Hepatocyte (in vitro differentiated cells): ENCODE results near the gene DHRS9. TPM values are rescaled to one million over a fixed set of nuclear protein-coding genes. Genes with fewer than 3 reads are reported as not detected.

Experiments
- DNase-seq: peaks from one replicate; pipeline ENCODE4 v3.0.0-alpha.2; 2016; ENCODE audit warnings: low spot score
- H2AFZ ChIP-seq: fragments of 200-600 bp; sonication (generic); 2 replicates; pipeline ENCODE4 v1.6.0; 2016; ENCODE audit warnings: antibody characterized with exemption, mild to moderate bottlenecking
- H3K27ac ChIP-seq: fragments of 200-600 bp; sonication (generic); 2 replicates; pipeline ENCODE4 v1.5.1; 2016; ENCODE audit warnings: mild to moderate bottlenecking
- H3K27me3 ChIP-seq: fragments of 200-600 bp; sonication (generic); 2 replicates; pipeline ENCODE4 v1.6.1; 2016
- H3K36me3 ChIP-seq: fragments of 200-600 bp; sonication (generic); replicated peaks from 2 replicates; pipeline ENCODE4 v1.5.1; 2016; ENCODE audit warnings: low read depth; ENCODE audit not compliant: insufficient read depth
- H3K4me1 ChIP-seq: fragments of 200-600 bp; sonication (generic); 2 replicates; pipeline ENCODE4 v1.5.1; 2016; ENCODE audit warnings: mild to moderate bottlenecking, moderate library complexity; ENCODE audit not compliant: insufficient read depth
- H3K4me2 ChIP-seq: fragments of 200-600 bp; sonication (generic); 2 replicates; pipeline ENCODE4 v1.6.0; 2016
- H3K4me3 ChIP-seq: fragments of 200-600 bp; sonication (generic); 2 replicates; pipeline ENCODE4 v1.5.1; 2016; ENCODE audit warnings: mild to moderate bottlenecking
- H3K79me2 ChIP-seq: fragments of 200-600 bp; sonication (generic); 2 replicates; pipeline ENCODE4 v1.6.0; 2017; ENCODE audit warnings: mild to moderate bottlenecking
- H3K9me2 ChIP-seq: fragments of 200-600 bp; sonication (generic); replicated peaks from 2 replicates; pipeline ENCODE4 v1.6.0; 2017; ENCODE audit warnings: mild to moderate bottlenecking; ENCODE audit not compliant: insufficient read depth
- H3K9me3 ChIP-seq: fragments of 200-600 bp; sonication (generic); 2 replicates; pipeline ENCODE4 v1.5.1; 2016; ENCODE audit warnings: low read depth, mild to moderate bottlenecking
- H4K20me1 ChIP-seq: fragments of 200-600 bp; sonication (generic); 2 replicates; pipeline ENCODE4 v1.6.0; 2016; ENCODE audit warnings: mild to moderate bottlenecking; ENCODE audit not compliant: insufficient read depth, poor library complexity, severe bottlenecking
- EZH2 ChIP-seq: fragments of 200-600 bp; sonication (generic); IDR thresholded peaks from 2 replicates; pipeline ENCODE4 v1.6.1; 2016; ENCODE audit warnings: antibody characterized with exemption, mild to moderate bottlenecking, borderline replicate concordance
- EZH2phosphoT487 ChIP-seq: fragments of 200-600 bp; sonication (generic); IDR thresholded peaks from one replicate; pipeline ENCODE4 v1.6.1; 2018; ENCODE audit warnings: antibody characterized with exemption, mild to moderate bottlenecking, low read depth, moderate library complexity; ENCODE audit not compliant: unreplicated experiment, severe bottlenecking
- WGBS: methylation state at CpG from one replicate; pipeline ENCODE4 v1.1.6; 2016; ENCODE audit warnings: low lambda C conversion rate; ENCODE audit errors: missing lambda C conversion rate; 5-methylcytosine and 5-hydroxymethylcytosine counted together
- polyA plus RNA-seq: library from polyadenylated mRNA; unstranded; fragments of >200 nt; fragmentation: Nextera tagmentation; extraction: Ambion mirVana; gene quantifications from 2 replicates; pipeline ENCODE4 v1.2.1, GENCODE V29; 2016
- total RNA-seq: library from RNA; depleted of rRNA; stranded (reverse); fragments of >200 nt; gene quantifications from 2 replicates; pipeline ENCODE4 v1.2.3, GENCODE V29; 2014
- TF ChIP-seq, protein P1 (sequence below): fragments of 200-600 bp; sonication (generic); IDR thresholded peaks from 2 replicates; pipeline ENCODE4 v1.5.1; 2016; ENCODE audit warnings: antibody characterized with exemption, mild to moderate bottlenecking; ENCODE audit not compliant: poor library complexity

The DHRS9 gene
- total and polyA plus RNA-seq, 2 experiments from 2014 or later = 1.1 to 2.2 TPM

DNA sequence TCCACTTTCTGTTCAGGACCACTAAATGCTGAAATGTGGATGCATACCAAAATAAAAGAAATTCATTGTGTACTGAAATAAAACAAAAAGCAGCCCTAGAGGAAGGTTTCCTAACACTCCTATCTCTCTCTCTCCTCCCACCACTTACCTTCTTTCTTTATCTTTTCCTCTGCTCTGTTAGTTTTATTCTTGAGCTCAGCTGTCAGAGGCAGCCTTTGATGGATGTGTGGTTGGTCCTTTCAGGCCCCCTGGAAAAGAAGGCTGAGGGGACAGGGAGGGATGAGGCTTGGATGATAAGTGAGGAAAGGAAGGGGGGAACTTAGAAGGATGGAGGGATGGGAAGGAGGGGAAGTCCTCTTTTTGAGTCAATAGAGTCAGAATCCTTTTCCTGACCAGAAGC, 47.6 kb downstream of the DHRS9 start:
- Histone ChIP-seq H3K27me3 (peaks cover 8% of the 10 kb centered on the region), H2AFZ (no peak overlapping the region), H3K9me2 (no peaks in the 10 kb centered on the region), H3K79me2 (no peaks in the 10 kb centered on the region), H3K36me3 (no peaks in the 10 kb centered on the region), H3K4me3 (no peak overlapping the region), H3K4me2 (no peak overlapping the region), H3K9me3 (no peaks in the 10 kb centered on the region), H3K27ac (no peak overlapping the region), H4K20me1 (no peaks in the 10 kb centered on the region), H3K4me1 (no peaks in the 10 kb centered on the region)
- TF ChIP-seq, protein P1, sequence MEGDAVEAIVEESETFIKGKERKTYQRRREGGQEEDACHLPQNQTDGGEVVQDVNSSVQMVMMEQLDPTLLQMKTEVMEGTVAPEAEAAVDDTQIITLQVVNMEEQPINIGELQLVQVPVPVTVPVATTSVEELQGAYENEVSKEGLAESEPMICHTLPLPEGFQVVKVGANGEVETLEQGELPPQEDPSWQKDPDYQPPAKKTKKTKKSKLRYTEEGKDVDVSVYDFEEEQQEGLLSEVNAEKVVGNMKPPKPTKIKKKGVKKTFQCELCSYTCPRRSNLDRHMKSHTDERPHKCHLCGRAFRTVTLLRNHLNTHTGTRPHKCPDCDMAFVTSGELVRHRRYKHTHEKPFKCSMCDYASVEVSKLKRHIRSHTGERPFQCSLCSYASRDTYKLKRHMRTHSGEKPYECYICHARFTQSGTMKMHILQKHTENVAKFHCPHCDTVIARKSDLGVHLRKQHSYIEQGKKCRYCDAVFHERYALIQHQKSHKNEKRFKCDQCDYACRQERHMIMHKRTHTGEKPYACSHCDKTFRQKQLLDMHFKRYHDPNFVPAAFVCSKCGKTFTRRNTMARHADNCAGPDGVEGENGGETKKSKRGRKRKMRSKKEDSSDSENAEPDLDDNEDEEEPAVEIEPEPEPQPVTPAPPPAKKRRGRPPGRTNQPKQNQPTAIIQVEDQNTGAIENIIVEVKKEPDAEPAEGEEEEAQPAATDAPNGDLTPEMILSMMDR = no peak
- no peak for TF ChIP-seq EZH2
- TF ChIP-seq EZH2phosphoT487 = no peak
- no peak for DNase-seq

DNA sequence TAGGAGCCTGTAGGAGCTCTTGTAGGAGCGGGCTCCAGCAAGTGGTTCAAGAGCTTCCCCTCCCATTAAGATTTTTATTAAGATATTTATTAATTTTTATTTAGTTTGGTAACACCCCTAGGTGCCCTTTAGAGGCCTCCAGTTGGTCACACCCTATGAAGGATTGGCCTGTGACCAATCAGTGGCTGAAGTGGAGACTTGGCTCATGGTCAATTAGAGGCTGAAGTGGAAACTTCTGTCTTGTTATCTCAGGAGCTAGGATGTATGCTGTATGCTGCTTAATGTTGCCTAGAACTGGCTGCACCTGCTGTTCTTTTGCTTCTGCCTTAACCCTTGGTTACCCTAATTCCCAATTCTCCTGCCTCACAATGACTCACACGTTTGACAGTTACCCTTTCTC, 48.7 kb downstream of the DHRS9 start:
- DNase-seq = no peak
- no peak overlapping the region for H2AFZ ChIP-seq
- no peak overlapping the region for H3K27ac ChIP-seq
- no peaks in the 10 kb centered on the region for H3K79me2 ChIP-seq
- H3K36me3 ChIP-seq = no peaks in the 10 kb centered on the region
- no peaks in the 10 kb centered on the region for H4K20me1 ChIP-seq
- no peaks in the 10 kb centered on the region for H3K9me2 ChIP-seq
- TF ChIP-seq, protein P1 = no peak
- TF ChIP-seq EZH2 (no peak), EZH2phosphoT487 (no peak)
- no peaks in the 10 kb centered on the region for H3K4me1 ChIP-seq
- H3K27me3 ChIP-seq = peaks cover 8% of the 10 kb centered on the region
- 81% methylated on average over 2 of the region's 2 CpGs for WGBS
- H3K4me2 ChIP-seq = no peak overlapping the region
- H3K4me3 ChIP-seq = no peak overlapping the region
- H3K9me3 ChIP-seq = no peaks in the 10 kb centered on the region

DNA sequence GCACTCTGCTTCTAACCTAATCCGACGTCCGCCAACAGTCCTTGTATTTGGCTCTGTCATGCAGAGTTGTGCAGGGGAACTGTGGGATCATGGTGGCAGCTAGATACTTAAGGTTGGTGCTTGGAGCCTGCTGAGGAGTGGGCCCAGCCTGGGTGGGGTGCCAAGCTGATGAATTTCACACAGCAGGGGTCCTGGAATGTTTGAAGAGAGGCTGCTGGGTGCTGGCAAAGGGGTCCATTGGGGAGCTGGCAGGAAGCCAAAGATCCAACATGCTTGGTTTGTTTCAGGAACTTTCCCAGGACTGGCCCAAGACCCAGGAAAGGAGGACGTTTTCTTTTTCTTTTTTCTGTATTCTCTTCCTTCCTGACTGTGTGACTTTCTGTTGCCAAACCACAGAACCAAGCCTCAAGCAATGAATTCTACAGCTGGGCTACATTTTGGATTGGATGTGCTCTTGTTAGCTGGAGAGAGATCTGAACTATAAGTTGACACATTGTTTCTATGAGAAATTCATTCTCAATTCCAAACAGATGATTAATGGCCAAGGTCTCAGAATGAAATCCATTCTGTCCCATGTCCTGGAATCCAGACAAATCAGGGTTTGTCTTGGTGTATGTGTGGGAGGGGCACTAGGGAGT, 49.9 kb downstream of the DHRS9 start:
- DNase-seq = no peak
- no peak for TF ChIP-seq EZH2phosphoT487
- no peak for TF ChIP-seq EZH2
- TF ChIP-seq, protein P1 = no peak
- Histone ChIP-seq H3K36me3 (no peaks in the 10 kb centered on the region), H4K20me1 (no peaks in the 10 kb centered on the region), H2AFZ (no peak overlapping the region), H3K4me1 (no peaks in the 10 kb centered on the region), H3K4me2 (no peak overlapping the region), H3K9me2 (no peaks in the 10 kb centered on the region), H3K9me3 (no peaks in the 10 kb centered on the region), H3K27ac (no peak overlapping the region), H3K79me2 (no peaks in the 10 kb centered on the region), H3K4me3 (no peak overlapping the region), H3K27me3 (peaks cover 8% of the 10 kb centered on the region)
- 90% methylated on average over 4 of the region's 4 CpGs for WGBS

DNA sequence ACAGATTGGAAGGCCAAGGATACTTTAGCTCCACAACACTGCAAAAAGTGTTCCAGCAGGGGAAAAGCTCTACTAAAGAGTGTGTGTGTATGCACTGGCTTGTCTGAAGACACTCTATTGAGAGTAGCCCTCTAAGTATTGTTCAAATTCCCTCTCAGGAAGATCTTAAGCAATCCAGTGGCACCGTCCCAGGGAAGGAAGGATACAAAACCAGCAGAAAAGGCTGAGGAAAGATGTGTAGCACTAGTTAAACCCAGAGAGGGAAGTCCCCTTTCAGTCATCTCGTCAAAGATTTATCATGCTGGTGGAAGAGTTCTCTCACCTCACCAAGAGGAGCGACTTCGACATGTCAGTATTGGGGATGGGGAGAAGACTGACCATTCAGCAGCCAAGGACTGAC, 50.5 kb downstream of the DHRS9 start:
- no peaks in the 10 kb centered on the region for H3K9me3 ChIP-seq
- no peak for DNase-seq
- WGBS = 97% methylated on average over 4 of the region's 4 CpGs
- H3K79me2 ChIP-seq = no peaks in the 10 kb centered on the region
- peaks cover 8% of the 10 kb centered on the region for H3K27me3 ChIP-seq
- H3K4me3 ChIP-seq = no peak overlapping the region
- no peak overlapping the region for H2AFZ ChIP-seq
- H3K36me3 ChIP-seq = no peaks in the 10 kb centered on the region
- no peaks in the 10 kb centered on the region for H3K9me2 ChIP-seq
- no peak overlapping the region for H3K4me2 ChIP-seq
- no peaks in the 10 kb centered on the region for H3K4me1 ChIP-seq
- no peak overlapping the region for H3K27ac ChIP-seq
- H4K20me1 ChIP-seq = no peaks in the 10 kb centered on the region
- TF ChIP-seq EZH2 (no peak), EZH2phosphoT487 (no peak)
- TF ChIP-seq, protein P1 = no peak
